HL-60/S4 (cell line): Measurements from ENCODE around the gene SCNN1G.

ENCODE experiments used
- in situ Hi-C: fragments of 300-500 bp; cut with MboI; formaldehyde crosslinking; loops from 2 replicates; pipeline ENCODE4 v1.14.3; 2022; ENCODE audit warnings: low sequenced_read_pairs

SCNN1G gene

GRCh38 chr16:23194497-23195221 lies 12.1 kb downstream of the SCNN1G start:
- in situ Hi-C loops: no loop called here

- in situ Hi-C loops: no loop called here
Observed at GRCh38 chr16:23195366-23195978, 12.9 kb downstream of the SCNN1G start.

GRCh38 chr16:23196539-23196938 lies 14.0 kb downstream of the SCNN1G start:
- in situ Hi-C loops: no loop called here

GRCh38 chr16:23202166-23202565 lies 19.6 kb downstream of the SCNN1G start:
- in situ Hi-C loops: no loop called here

- in situ Hi-C loops: no loop called here
Observed at GRCh38 chr16:23206986-23207385, 24.4 kb downstream of the SCNN1G start.

GRCh38 chr16:23207485-23207884 lies 24.9 kb downstream of the SCNN1G start:
- in situ Hi-C loops: no loop called here

GRCh38 chr16:23209606-23210005 lies 27.1 kb downstream of the SCNN1G start:
- in situ Hi-C loops: no loop called here

GRCh38 chr16:23213831-23214230 lies 31.3 kb downstream of the SCNN1G start:
- in situ Hi-C loops: no loop called here

- in situ Hi-C loops: no loop called here
Observed at GRCh38 chr16:23214796-23215195, 32.3 kb downstream of the SCNN1G start.

GRCh38 chr16:23215435-23215834 lies 32.9 kb downstream of the SCNN1G start:
- in situ Hi-C loops: no loop called here

- in situ Hi-C loops: no loop called here
Observed at GRCh38 chr16:23216658-23217246, 34.2 kb downstream of the SCNN1G start.

GRCh38 chr16:23217646-23218045 lies 35.1 kb downstream of the SCNN1G start:
- in situ Hi-C loops: no loop called here

GRCh38 chr16:23222929-23223328 lies 40.4 kb downstream of the SCNN1G start:
- in situ Hi-C loops: no loop called here

GRCh38 chr16:23223368-23223767 lies 40.8 kb downstream of the SCNN1G start:
- in situ Hi-C loops: no loop called here

GRCh38 chr16:23225109-23225508 lies 42.6 kb downstream of the SCNN1G start:
- in situ Hi-C loops: no loop called here

- in situ Hi-C loops: no loop called here
Observed at GRCh38 chr16:23225634-23226033, 43.1 kb downstream of the SCNN1G start.

GRCh38 chr16:23227529-23227928 lies 45.0 kb downstream of the SCNN1G start:
- in situ Hi-C loops: no loop called here

- in situ Hi-C loops: no loop called here
Observed at GRCh38 chr16:23229714-23230113, 47.2 kb downstream of the SCNN1G start.

GRCh38 chr16:23232806-23233205 lies 50.3 kb downstream of the SCNN1G start:
- in situ Hi-C loops: no loop called here

GRCh38 chr16:23235176-23235575 lies 52.6 kb downstream of the SCNN1G start:
- in situ Hi-C loops: no loop called here

GRCh38 chr16:23236983-23237382 lies 54.4 kb downstream of the SCNN1G start:
- in situ Hi-C loops: no loop called here

- in situ Hi-C loops: no loop called here
Observed at GRCh38 chr16:23240994-23241393, 58.4 kb downstream of the SCNN1G start.
